T-helper 2 cell treated with Interferon-gamma antibody and Interleukin-4, amounts not matched to agents 5 μg/mL and 100 μg/mL, for 36 hours (primary cell): Measurements from ENCODE around the gene CREBL2.
"Not testable (repeated sequence)": the region's sequence is repeated elsewhere in the genome, so short reads cannot be mapped to it uniquely, and the experiment has no call there.

Experiments
- DNase-seq: peaks from one replicate; pipeline ENCODE4 v3.0.0; 2021; ENCODE audit warnings: low spot score
- H3K27ac Mint-ChIP-seq: one replicate; pipeline ENCODE4 v1.8.0; 2021; ENCODE audit warnings: mild to moderate bottlenecking, mixed read lengths
- H3K27me3 Mint-ChIP-seq: one replicate; pipeline ENCODE4 v1.8.0; 2021; ENCODE audit warnings: low read depth, mixed read lengths
- H3K36me3 Mint-ChIP-seq: one replicate; pipeline ENCODE4 v1.8.0; 2021; ENCODE audit warnings: low read depth, mixed read lengths
- H3K4me1 Mint-ChIP-seq: one replicate; pipeline ENCODE4 v1.8.0; 2021; ENCODE audit warnings: low read depth, mixed read lengths
- H3K4me3 Mint-ChIP-seq: one replicate; pipeline ENCODE4 v1.8.0; 2022; ENCODE audit warnings: mild to moderate bottlenecking, moderate library complexity, mixed read lengths
- H3K9me3 Mint-ChIP-seq: one replicate; pipeline ENCODE4 v1.8.0; 2021; ENCODE audit warnings: mixed read lengths

CREBL2 gene

GRCh38 chr12:12630850-12631249, 19.2 kb downstream of the CREBL2 start:
- H3K9me3 Mint-ChIP-seq, result no peaks in the 10 kb centered on the region
- no peak for DNase-seq
- H3K36me3 Mint-ChIP-seq, result peaks cover 21% of the 10 kb centered on the region
- H3K4me3 Mint-ChIP-seq, result no peak overlapping the region
- peaks cover 27% of the 10 kb centered on the region for H3K4me1 Mint-ChIP-seq
- H3K27ac Mint-ChIP-seq, result no peak overlapping the region
- no peaks in the 10 kb centered on the region for H3K27me3 Mint-ChIP-seq

GRCh38 chr12:12635651-12636050, 24.0 kb downstream of the CREBL2 start:
- DNase-seq, result no peak
- Mint-ChIP-seq H3K27ac (no peak overlapping the region), H3K9me3 (peaks cover 16% of the 10 kb centered on the region), H3K27me3 (no peaks in the 10 kb centered on the region), H3K4me1 (peaks cover 13% of the 10 kb centered on the region), H3K4me3 (no peak overlapping the region), H3K36me3 (peaks cover 49% of the 10 kb centered on the region)

GRCh38 chr12:12636641-12637040, 25.0 kb downstream of the CREBL2 start:
- peaks cover 48% of the 10 kb centered on the region for H3K36me3 Mint-ChIP-seq
- no peak overlapping the region for H3K4me3 Mint-ChIP-seq
- peak overlapping the region; percentile 16 for H3K27ac Mint-ChIP-seq

GRCh38 chr12:12639995-12640394, 28.3 kb downstream of the CREBL2 start:
- not testable (repeated sequence) for H3K27me3 Mint-ChIP-seq, H3K4me3 Mint-ChIP-seq, DNase-seq, H3K4me1 Mint-ChIP-seq, H3K27ac Mint-ChIP-seq
- H3K9me3 Mint-ChIP-seq, result peaks cover 19% of the 10 kb centered on the region
- H3K36me3 Mint-ChIP-seq, result peaks cover 63% of the 10 kb centered on the region

More at GRCh38 chr12:12636641-12637040, 25.0 kb downstream of the CREBL2 start:
- Mint-ChIP-seq H3K9me3 (peaks cover 19% of the 10 kb centered on the region), H3K27me3 (no peaks in the 10 kb centered on the region), H3K4me1 (peaks cover 6% of the 10 kb centered on the region)
- DNase-seq, result no peak

- Mint-ChIP-seq H3K27ac (no peak overlapping the region), H3K4me1 (peaks cover 11% of the 10 kb centered on the region), H3K4me3 (no peak overlapping the region), H3K36me3 (peaks cover 63% of the 10 kb centered on the region), H3K27me3 (no peaks in the 10 kb centered on the region), H3K9me3 (peaks cover 21% of the 10 kb centered on the region)
- no peak for DNase-seq
Observed at GRCh38 chr12:12641650-12642049, 30.0 kb downstream of the CREBL2 start.

GRCh38 chr12:12642916-12643315, 31.2 kb downstream of the CREBL2 start:
- Mint-ChIP-seq H3K27me3 (no peaks in the 10 kb centered on the region), H3K27ac (no peak overlapping the region), H3K9me3 (peaks cover 33% of the 10 kb centered on the region), H3K4me3 (no peak overlapping the region), H3K36me3 (peaks cover 66% of the 10 kb centered on the region), H3K4me1 (peaks cover 10% of the 10 kb centered on the region)
- no peak for DNase-seq

- Mint-ChIP-seq H3K27ac (peak overlapping the region; percentile 72), H3K9me3 (peaks cover 43% of the 10 kb centered on the region), H3K27me3 (no peaks in the 10 kb centered on the region), H3K36me3 (peaks cover 67% of the 10 kb centered on the region), H3K4me3 (no peak overlapping the region), H3K4me1 (peaks cover 9% of the 10 kb centered on the region)
- no peak for DNase-seq
Observed at GRCh38 chr12:12645485-12645884, 33.8 kb downstream of the CREBL2 start.

- Mint-ChIP-seq H3K27ac (peak overlapping the region; percentile 72), H3K9me3 (peaks cover 41% of the 10 kb centered on the region), H3K36me3 (peaks cover 65% of the 10 kb centered on the region)
- not testable (repeated sequence) for H3K4me3 Mint-ChIP-seq, H3K4me1 Mint-ChIP-seq, H3K27me3 Mint-ChIP-seq
- DNase-seq, result peak; percentile 23
Observed at GRCh38 chr12:12645968-12646367, 34.3 kb downstream of the CREBL2 start.

GRCh38 chr12:12646483-12647072, 34.9 kb downstream of the CREBL2 start:
- Mint-ChIP-seq H3K4me3 (no peak overlapping the region), H3K27ac (no peak overlapping the region), H3K9me3 (peaks cover 45% of the 10 kb centered on the region), H3K27me3 (no peaks in the 10 kb centered on the region), H3K36me3 (peaks cover 64% of the 10 kb centered on the region), H3K4me1 (peaks cover 9% of the 10 kb centered on the region)
- DNase-seq, result no peak

- Mint-ChIP-seq H3K36me3 (peaks cover 51% of the 10 kb centered on the region), H3K4me1 (peaks cover 9% of the 10 kb centered on the region), H3K27ac (no peak overlapping the region), H3K9me3 (peaks cover 53% of the 10 kb centered on the region), H3K27me3 (no peaks in the 10 kb centered on the region), H3K4me3 (no peak overlapping the region)
- no peak for DNase-seq
Observed at GRCh38 chr12:12648284-12648683, 36.6 kb downstream of the CREBL2 start.

- Mint-ChIP-seq H3K27me3 (no peaks in the 10 kb centered on the region), H3K27ac (no peak overlapping the region), H3K9me3 (peaks cover 53% of the 10 kb centered on the region), H3K36me3 (peaks cover 46% of the 10 kb centered on the region), H3K4me3 (no peak overlapping the region), H3K4me1 (peaks cover 11% of the 10 kb centered on the region)
- no peak for DNase-seq
Observed at GRCh38 chr12:12648951-12649650, 37.4 kb downstream of the CREBL2 start.

- peaks cover 9% of the 10 kb centered on the region for H3K4me1 Mint-ChIP-seq
- no peak overlapping the region for H3K4me3 Mint-ChIP-seq
- DNase-seq, result no peak
- H3K27me3 Mint-ChIP-seq, result no peaks in the 10 kb centered on the region
- H3K9me3 Mint-ChIP-seq, result peaks cover 50% of the 10 kb centered on the region
- no peak overlapping the region for H3K27ac Mint-ChIP-seq
- H3K36me3 Mint-ChIP-seq, result peaks cover 36% of the 10 kb centered on the region
Observed at GRCh38 chr12:12651752-12652151, 40.1 kb downstream of the CREBL2 start.

GRCh38 chr12:12652704-12653103, 41.0 kb downstream of the CREBL2 start:
- Mint-ChIP-seq H3K36me3 (peaks cover 28% of the 10 kb centered on the region), H3K9me3 (peaks cover 42% of the 10 kb centered on the region)
- H3K27me3 Mint-ChIP-seq, H3K27ac Mint-ChIP-seq, DNase-seq, H3K4me3 Mint-ChIP-seq, H3K4me1 Mint-ChIP-seq: not testable (repeated sequence)

GRCh38 chr12:12653922-12654321, 42.2 kb downstream of the CREBL2 start:
- no peak overlapping the region for H3K4me3 Mint-ChIP-seq
- H3K36me3 Mint-ChIP-seq, result peaks cover 16% of the 10 kb centered on the region
- H3K9me3 Mint-ChIP-seq, result peaks cover 30% of the 10 kb centered on the region
- DNase-seq, result no peak
- H3K27me3 Mint-ChIP-seq, result no peaks in the 10 kb centered on the region
- H3K27ac Mint-ChIP-seq, result no peak overlapping the region
- peaks cover 9% of the 10 kb centered on the region for H3K4me1 Mint-ChIP-seq
